CD4-positive, alpha-beta T cell treated with Interleukin-15 for 1 hour (primary cell): Measurements from ENCODE around the gene MROH7.

ENCODE experiments used
- DNase-seq: peaks from one replicate; pipeline ENCODE4 v3.0.0-alpha.2; 2020

The MROH7 gene

DNA sequence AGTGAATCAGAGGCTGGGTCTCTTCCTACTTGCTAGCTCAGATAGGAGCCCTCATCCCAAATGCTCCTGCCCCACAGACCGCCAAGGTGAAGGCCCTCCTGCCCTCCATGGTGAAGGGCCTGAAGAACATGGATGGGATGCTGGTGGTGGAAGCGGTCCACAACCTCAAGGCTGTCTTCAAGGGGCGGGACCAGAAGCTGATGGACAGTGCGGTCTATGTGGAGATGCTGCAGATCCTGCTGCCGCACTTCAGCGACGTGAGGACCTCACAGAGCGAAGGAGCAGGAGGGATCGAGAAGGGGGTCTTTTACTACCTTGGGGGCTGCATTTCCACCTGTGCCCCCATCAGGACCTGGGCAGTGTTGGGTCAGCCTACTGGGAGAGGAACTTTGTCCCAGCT is 59.5 kb downstream of the MROH7 start:
- no peak for DNase-seq

- no peak for DNase-seq
These were observed 60.4 kb downstream of the MROH7 start for GRCh38 chr1:54701996-54702395.

DNA sequence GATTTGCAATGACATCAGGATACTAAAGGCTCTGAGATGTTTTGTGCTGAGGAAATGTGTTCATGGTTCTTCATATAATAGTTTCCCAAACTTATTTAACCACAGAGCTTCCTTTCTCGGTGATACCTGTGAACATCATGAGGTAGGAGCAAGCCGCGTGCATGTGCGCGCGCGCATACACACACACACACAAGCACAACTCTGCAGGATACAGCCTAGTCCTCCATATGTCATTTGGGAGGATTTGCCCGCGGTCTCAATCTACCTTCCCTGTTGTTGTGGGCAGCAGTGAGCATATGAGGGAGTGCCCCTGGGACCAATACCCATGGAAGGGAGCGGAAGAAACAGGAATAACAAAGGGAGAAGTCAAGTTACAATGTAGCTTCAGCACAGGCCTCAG is 61.9 kb downstream of the MROH7 start:
- no peak for DNase-seq

- no peak for DNase-seq
These were observed 63.6 kb downstream of the MROH7 start for GRCh38 chr1:54705153-54705552.

GRCh38 chr1:54706419-54706818 is 64.8 kb downstream of the MROH7 start:
- no peak for DNase-seq

DNA sequence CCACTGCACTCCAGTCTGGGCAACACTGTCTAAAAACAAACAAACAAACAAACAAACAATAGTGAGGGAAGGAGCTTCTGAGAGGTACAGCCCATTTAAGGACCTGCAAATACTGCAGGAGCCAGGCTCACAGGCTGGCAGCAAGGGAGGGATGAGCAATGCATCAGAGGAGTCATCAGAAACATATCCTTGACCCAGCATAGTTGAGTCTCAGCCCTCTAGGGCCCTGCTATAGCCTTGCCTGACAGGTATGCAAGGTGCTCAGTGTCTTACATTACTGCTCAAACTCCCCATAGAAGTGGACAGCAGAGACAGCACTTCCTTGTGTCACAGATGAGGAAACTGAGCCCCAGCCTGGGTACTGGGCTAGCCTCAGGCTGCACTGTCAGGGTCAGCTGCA is 66.8 kb downstream of the MROH7 start:
- no peak for DNase-seq

DNA sequence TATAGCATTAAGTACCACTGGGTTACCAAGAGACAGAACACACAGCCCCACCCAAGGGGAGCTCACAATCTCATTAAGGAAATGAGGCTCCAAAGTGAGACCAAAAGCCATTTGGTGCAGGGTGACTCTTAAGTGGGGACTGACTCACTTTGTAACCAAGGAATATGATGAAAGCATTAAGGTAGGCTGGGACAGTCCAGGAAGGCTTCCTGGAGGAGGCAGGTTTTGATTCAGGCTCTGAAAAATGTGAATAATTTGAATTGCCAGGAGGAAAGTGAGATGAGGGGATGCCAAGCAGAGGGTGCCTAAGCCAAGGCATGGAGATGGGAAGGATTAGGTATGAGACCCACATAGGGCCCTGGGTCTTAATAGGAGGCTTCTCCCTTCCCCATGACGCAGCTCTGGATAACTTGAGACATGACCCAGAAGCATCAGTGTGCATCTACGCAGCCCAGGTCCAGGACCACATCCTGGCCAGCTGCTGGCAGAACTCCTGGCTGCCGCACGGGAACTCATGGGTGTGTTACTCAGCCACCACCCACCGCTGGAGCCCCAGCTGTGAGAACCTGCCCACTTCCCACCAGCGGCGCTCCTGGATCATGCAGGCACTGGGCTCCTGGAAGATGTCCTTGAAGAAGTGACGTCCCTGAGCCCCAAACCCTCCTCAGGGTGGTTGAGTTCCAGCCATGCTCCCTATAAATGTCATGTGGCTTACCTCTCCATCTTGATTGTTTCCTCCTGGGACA is 68.1 kb downstream of the MROH7 start:
- DNase-seq: no peak

GRCh38 chr1:54710434-54710833 is 68.8 kb downstream of the MROH7 start:
- no peak for DNase-seq

DNA sequence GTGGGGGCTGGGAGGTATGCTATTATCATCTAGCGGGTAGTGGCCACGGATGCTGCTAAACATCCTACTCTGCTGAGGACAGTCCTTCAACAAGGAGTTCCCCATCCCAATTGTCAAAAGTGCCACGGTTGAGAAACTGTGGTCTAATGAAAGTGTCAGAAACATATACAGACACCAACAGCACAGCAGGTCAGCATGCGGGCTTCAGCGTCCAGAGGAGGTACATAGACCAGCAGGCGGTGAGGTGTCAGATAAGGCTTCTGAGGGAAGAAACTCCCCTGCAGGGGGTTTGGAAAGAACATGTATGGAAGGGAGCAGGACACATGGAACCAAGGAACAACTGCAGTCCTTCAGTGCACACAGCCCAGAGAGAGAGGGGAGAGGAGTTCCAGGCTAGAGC is 69.3 kb downstream of the MROH7 start:
- DNase-seq: no peak

DNA sequence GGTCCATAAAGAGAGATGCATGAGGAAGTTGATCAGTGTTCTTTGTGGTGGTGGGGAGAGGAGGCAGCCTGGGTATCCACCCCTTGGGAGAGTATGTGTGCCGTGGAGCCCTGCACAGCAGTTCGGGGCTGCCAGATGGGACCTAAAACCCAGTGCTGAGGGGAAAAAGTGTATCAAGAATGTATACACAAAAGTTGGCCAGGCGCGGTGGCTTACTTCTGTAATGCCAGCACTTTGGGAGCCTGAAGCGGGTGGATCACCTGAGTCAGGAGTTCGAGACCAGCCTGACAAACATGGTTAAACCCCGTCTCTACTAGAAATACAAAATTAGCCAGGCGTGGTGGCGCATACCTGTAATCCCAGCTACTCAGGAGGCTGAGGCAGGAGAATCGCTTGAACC is 70.0 kb downstream of the MROH7 start:
- no peak for DNase-seq

- no peak for DNase-seq
These were observed 73.4 kb downstream of the MROH7 start for GRCh38 chr1:54714881-54715492.

DNA sequence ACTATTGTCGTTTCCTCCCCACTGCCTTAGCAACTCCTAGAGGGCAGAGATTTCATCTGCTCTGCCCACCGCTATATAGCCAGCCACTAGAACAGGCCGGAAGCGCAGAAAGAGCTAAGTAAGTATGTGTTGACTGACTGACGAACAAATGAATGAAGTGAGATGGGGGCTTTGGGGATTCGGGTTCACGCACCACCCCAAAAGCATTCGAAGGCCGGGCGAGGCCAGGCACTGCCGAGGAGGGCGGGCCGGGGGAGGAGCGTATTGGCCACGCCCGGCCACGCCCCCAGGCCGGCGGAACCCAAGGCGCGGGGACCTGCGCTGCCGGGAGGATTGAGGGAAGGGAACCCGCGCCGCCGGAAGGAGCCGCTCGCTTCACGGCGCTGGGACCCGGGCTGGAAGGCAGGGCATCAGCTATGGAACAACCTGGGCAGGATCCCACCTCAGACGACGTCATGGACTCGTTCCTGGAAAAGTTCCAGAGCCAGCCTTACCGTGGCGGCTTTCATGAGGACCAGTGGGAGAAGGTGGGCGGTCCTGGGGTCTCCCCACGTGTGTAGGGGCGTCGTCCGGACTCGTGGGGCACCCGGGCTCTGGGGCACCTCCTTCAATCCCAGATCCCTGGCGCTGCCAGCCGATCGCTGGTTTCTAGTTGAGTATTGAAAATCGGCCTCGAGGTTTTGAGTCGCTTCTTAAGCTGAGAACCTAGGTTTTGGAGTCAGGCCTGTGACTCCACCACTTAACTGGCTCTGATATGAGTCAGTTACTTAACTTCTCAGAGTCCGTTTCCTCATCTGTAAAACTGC is 74.1 kb downstream of the MROH7 start, which contains the start of gene TTC4:
Gene TTC4, plus strand, starts transcription at position 369 of the 806 bp plus-strand sequence. Its CDS starts 48 bp downstream, at position 417.
- DNase-seq: peak; percentile 81

- no peak for DNase-seq
These were observed 74.9 kb downstream of the MROH7 start for GRCh38 chr1:54716299-54717047.

GRCh38 chr1:54721719-54722118 is 80.1 kb downstream of the MROH7 start:
- DNase-seq: no peak

GRCh38 chr1:54723985-54724384 is 82.4 kb downstream of the MROH7 start:
- DNase-seq: no peak

DNA sequence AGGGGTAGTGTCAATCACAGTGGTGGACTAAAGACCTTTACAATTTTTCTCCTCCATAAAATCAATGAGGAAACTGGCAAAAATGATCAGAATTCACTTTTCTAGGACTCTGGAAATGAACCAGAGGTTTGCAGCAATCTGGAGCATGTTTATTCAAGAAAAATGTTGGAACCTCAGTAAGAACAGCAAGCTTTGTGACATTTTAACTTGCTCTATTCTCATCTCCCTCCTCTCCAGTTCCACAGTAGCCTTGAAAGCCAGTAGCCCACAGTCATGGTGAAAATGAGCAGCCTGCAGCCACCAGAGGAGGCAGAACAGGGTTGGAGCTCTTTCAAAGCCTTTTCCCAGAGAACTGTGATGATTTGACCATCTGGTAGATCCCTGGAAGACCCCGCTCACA is 83.2 kb downstream of the MROH7 start:
- no peak for DNase-seq

- DNase-seq: no peak
These were observed 86.4 kb downstream of the MROH7 start for GRCh38 chr1:54728027-54728426.

DNA sequence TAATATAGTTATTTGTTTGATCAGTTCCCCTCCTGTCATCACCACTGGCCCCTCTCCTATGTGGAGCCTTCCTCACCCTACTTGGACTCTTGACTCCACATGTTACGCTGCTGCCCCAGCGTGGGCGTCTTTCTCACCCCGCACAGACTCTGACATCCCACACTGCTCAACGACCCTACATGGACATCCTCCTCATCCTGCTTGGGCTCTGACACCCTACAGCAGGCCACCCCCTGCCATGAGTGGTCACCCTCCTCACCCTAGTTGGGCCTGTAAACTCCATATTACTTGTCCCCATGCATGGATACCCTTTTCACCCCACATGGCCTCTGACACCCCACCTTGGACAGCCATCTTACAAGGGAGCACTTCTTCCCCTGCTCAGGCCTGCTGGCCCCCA is 95.1 kb downstream of the MROH7 start:
- no peak for DNase-seq

- DNase-seq: no peak
These were observed 96.7 kb downstream of the MROH7 start for GRCh38 chr1:54738244-54738643.

DNA sequence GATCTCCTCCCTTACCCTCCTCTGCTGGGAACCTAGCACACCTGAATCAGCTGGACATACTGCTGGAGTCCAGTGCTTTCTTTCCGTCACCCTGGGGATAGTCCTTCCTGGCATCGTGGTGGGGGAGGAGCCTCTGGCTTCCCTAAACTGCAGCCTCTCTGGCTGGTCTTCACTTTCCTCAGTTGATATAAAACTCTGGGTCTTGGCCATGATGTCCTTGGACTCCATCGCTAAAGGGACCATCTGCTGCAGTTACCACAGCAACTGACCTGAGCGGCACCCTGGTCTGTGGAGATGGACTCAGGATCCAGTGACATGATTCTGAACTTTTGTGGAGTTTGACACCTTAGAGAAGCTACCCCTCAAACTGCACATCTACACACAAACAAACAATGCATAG is 99.9 kb downstream of the MROH7 start:
- DNase-seq: no peak

DNA sequence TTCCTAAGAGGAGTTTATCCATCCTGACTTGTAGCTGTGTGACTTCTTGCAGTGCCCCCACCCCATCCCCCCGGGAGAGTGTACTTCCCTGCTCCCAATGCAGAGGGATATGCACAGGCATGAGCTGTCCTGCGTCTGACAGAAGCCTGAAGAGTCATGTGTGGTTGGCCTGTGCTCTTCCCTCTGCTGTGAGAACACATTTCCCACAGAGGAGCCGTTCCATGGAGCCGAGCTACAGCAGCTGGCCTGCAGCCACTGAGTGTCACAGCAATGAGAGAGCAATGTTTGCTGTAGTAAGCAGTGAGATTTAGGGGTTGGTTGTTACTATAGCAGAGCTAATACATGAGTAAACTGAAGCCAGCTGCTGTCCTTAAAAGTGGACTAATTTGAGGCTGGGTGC is 100.7 kb downstream of the MROH7 start:
- DNase-seq: no peak

GRCh38 chr1:54743416-54744226 is 102.0 kb downstream of the MROH7 start:
- DNase-seq: no peak
